Endodermal cell (in vitro differentiated cells): ENCODE results near the gene C2CD5. TPM values are rescaled to one million over a fixed set of nuclear protein-coding genes. Genes with fewer than 3 reads are reported as not detected.

ENCODE experiments used
- DNase-seq: peaks from one replicate; pipeline ENCODE4 v3.0.0-alpha.2; 2017
- H3K27ac ChIP-seq: 2 replicates; pipeline ENCODE4 v1.5.1; 2013; ENCODE audit warnings: mild to moderate bottlenecking, low read depth, low read length, moderate library complexity
- H3K27me3 ChIP-seq: 2 replicates; pipeline ENCODE4 v1.6.1; 2013; ENCODE audit warnings: mild to moderate bottlenecking, low read length, moderate library complexity; ENCODE audit not compliant: insufficient read depth, control insufficient read depth, poor library complexity, severe bottlenecking
- H3K36me3 ChIP-seq: 2 replicates; pipeline ENCODE4 v1.7.0; 2013; ENCODE audit warnings: mild to moderate bottlenecking, low read length, moderate library complexity; ENCODE audit not compliant: control insufficient read depth, insufficient read depth
- H3K4me1 ChIP-seq: one replicate; pipeline ENCODE4 v1.7.0; 2013; ENCODE audit warnings: low read length; ENCODE audit not compliant: control insufficient read depth, insufficient read depth
- H3K4me3 ChIP-seq: 2 replicates; pipeline ENCODE4 v1.5.1; 2013; ENCODE audit warnings: mild to moderate bottlenecking, low read length, moderate library complexity
- H3K9ac ChIP-seq: 2 replicates; pipeline ENCODE4 v1.6.1; 2013; ENCODE audit warnings: mild to moderate bottlenecking, low read length, moderate library complexity; ENCODE audit not compliant: poor library complexity, severe bottlenecking; ENCODE audit errors: extremely low read depth
- H3K9me3 ChIP-seq: 2 replicates; pipeline ENCODE4 v1.6.1; 2013; ENCODE audit warnings: mild to moderate bottlenecking, low read length, moderate library complexity; ENCODE audit not compliant: control insufficient read depth
- H3K27ac Mint-ChIP-seq: 2 replicates; pipeline ENCODE4 v1.8.0; 2020; ENCODE audit warnings: mixed read lengths
- H3K27me3 Mint-ChIP-seq: 2 replicates; pipeline ENCODE4 v1.8.0; 2021; ENCODE audit warnings: mild to moderate bottlenecking, mixed read lengths; ENCODE audit not compliant: insufficient read depth
- H3K36me3 Mint-ChIP-seq: 2 replicates; pipeline ENCODE4 v1.8.0; 2020; ENCODE audit warnings: low read depth, mixed read lengths
- H3K4me1 Mint-ChIP-seq: 2 replicates; pipeline ENCODE4 v1.8.0; 2020; ENCODE audit warnings: mixed read lengths
- H3K4me3 Mint-ChIP-seq: 2 replicates; pipeline ENCODE4 v1.8.0; 2020; ENCODE audit warnings: mild to moderate bottlenecking, moderate library complexity, mixed read lengths
- H3K9me3 Mint-ChIP-seq: 2 replicates; pipeline ENCODE4 v1.8.0; 2020; ENCODE audit warnings: mild to moderate bottlenecking, mixed read lengths
- CTCF ChIP-seq: fragments of 200-600 bp; sonication (generic); conservative IDR thresholded peaks from 2 replicates; pipeline ENCODE4 v1.5.0; 2021; ENCODE audit warnings: antibody characterized with exemption, mild to moderate bottlenecking
- WGBS, 2 experiments: methylation state at CpG; one replicate each; pipeline versions ENCODE4 v1.1.5 to v1.1.7; 2013; ENCODE audit warnings: missing lambda C conversion rate in 2 of 2, mixed read lengths in 1 of 2; ENCODE audit not compliant: insufficient coverage in 1 of 2, insufficient read length in 1 of 2; 5-methylcytosine and 5-hydroxymethylcytosine counted together
- total RNA-seq, 2 donors: library from RNA; stranded (reverse); fragmentation: NEBNext Ultra II Directional in 1 of 2; extraction: Animal tissue kit (Norgen Biotek cat#: 25700) in 1 of 2; gene quantifications; 2 replicates in 1 of 2; 3 replicates in 1 of 2; pipeline ENCODE4 v1.2.1, GENCODE V29; 2021

Gene C2CD5
- total RNA-seq, 2 donors from 2014 or later: 29.2 to 59.8 TPM

- H3K4me3 Mint-ChIP-seq: no peak overlapping the region
- Histone ChIP-seq H3K4me3 (no peak overlapping the region), H3K4me1 (no peaks in the 10 kb centered on the region), H3K27me3 (no peaks in the 10 kb centered on the region), H3K27ac (no peak overlapping the region), H3K36me3 (no peaks in the 10 kb centered on the region), H3K9ac (no peak overlapping the region), H3K9me3 (no peaks in the 10 kb centered on the region)
- no peak for DNase-seq
- WGBS, 2 experiments: 96 to 100% methylated on average over 3 of the region's 3 CpGs
- no peaks in the 10 kb centered on the region for H3K36me3 Mint-ChIP-seq
- peaks cover 3% of the 10 kb centered on the region for H3K9me3 Mint-ChIP-seq
- H3K27me3 Mint-ChIP-seq: no peaks in the 10 kb centered on the region
- H3K27ac Mint-ChIP-seq: no peak overlapping the region
- no peaks in the 10 kb centered on the region for H3K4me1 Mint-ChIP-seq
- no peak for TF ChIP-seq CTCF
These were observed 133.9 kb downstream of the C2CD5 start for GRCh38 chr12:22410486-22410885.

DNA sequence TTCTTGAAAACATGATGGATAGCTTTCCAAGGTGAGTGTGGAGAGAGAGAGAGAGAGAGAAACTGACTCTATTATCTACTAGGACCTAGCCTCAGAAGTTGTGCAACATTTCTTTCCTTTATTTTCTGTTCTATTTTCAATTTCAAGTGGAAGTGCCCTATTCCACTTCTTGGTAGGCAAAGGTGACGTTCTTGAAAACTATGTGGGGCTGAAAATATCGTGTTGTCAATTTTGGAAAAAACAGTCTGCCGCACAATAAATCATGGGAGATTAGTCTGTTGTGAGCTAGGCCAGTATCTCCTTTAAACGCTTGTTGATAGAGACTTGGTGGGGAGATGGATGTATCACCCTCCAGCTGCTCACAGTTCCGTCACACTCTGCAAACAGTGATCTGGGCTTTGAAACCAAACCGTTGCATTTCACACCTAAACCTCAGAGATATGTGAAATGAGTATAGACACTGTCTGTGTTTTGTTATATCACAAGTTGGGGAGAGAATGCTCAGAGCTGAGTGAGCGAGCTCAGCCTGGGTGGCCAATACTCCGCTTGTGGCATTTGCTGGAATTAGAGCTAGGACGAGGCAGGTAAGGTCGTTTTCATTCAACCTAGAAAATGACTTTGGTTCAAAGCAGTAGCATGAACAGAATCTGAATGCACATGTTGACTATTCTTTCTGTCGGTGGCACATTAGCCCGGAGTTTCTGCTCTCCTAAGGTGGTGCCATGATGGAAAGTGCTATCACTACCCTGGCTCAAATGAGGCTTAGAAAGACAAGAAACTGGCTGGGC is 134.8 kb downstream of the C2CD5 start:
- peak; percentile 37 for DNase-seq
- Histone ChIP-seq H3K36me3 (no peaks in the 10 kb centered on the region), H3K9ac (no peak overlapping the region), H3K9me3 (no peaks in the 10 kb centered on the region), H3K27ac (no peak overlapping the region), H3K27me3 (no peaks in the 10 kb centered on the region), H3K4me3 (no peak overlapping the region), H3K4me1 (no peaks in the 10 kb centered on the region)
- Mint-ChIP-seq H3K4me1 (no peaks in the 10 kb centered on the region), H3K36me3 (no peaks in the 10 kb centered on the region), H3K27me3 (no peaks in the 10 kb centered on the region), H3K27ac (no peak overlapping the region), H3K9me3 (peaks cover 11% of the 10 kb centered on the region), H3K4me3 (no peak overlapping the region)
- WGBS, 2 experiments: 92 to 97% methylated on average over 9 to 12 of the region's 12 CpGs
- no peak for TF ChIP-seq CTCF

DNA sequence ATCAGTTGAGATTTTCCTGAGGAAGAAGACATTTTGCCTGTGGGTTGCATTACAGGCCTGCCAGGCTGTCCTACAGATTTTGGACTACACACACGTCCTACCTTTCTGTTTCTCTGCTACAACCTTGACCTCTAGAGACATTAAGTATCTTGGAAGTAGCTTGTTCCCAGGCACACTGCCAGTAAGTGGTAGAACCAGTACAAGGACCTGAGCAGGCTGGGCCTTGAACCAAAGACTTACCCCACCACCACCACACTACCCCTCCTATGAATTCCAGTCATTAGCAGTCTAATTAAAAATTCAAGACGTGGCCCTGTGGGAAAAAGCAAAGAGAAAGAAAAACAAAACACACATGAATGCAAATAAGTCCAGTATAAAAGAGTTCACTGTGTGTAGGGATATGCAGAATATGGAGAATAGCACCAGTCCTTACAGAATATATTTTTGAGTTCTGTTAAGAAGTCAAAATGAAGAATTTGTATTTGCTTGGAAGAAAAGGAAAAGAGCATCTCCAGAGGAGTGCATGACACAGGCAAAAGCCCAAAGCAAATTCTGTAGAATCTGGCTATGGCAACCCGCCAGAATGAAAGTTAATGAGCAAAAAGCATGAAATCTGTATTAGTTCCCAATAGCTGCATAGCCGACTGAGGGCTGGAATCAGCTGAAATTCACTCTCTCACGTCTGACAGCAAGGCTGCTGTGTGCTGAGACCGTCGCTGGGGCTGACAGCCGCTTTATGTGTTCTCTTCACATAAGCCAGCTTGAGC is 135.5 kb downstream of the C2CD5 start:
- no peaks in the 10 kb centered on the region for H3K36me3 Mint-ChIP-seq
- H3K9ac ChIP-seq: no peak overlapping the region
- no peak overlapping the region for H3K27ac ChIP-seq
- peaks cover 18% of the 10 kb centered on the region for H3K9me3 Mint-ChIP-seq
- no peaks in the 10 kb centered on the region for H3K36me3 ChIP-seq
- H3K27me3 Mint-ChIP-seq: no peaks in the 10 kb centered on the region
- no peak for TF ChIP-seq CTCF
- no peaks in the 10 kb centered on the region for H3K9me3 ChIP-seq
- WGBS, 2 experiments: 89 to 94% methylated on average over 3 to 8 of the region's 8 CpGs
- H3K27me3 ChIP-seq: no peaks in the 10 kb centered on the region
- peak; percentile 42 for DNase-seq
- H3K4me1 Mint-ChIP-seq: no peaks in the 10 kb centered on the region
- no peak overlapping the region for H3K27ac Mint-ChIP-seq
- H3K4me3 ChIP-seq: no peak overlapping the region
- no peaks in the 10 kb centered on the region for H3K4me1 ChIP-seq
- no peak overlapping the region for H3K4me3 Mint-ChIP-seq
